Nephron (organoid): ENCODE measurements around the gene AMACR.

Source experiments
- H3K27ac Mint-ChIP-seq, 3 experiments: 2 replicates each; pipeline ENCODE4 v1.8.0; 2020; ENCODE audit warnings: mixed read lengths in 3 of 3, mild to moderate bottlenecking in 2 of 3, moderate library complexity in 1 of 3
- H3K27me3 Mint-ChIP-seq: 2 replicates; pipeline ENCODE4 v1.8.0; 2021; ENCODE audit warnings: low read depth, mild to moderate bottlenecking, moderate library complexity, mixed read lengths
- H3K36me3 Mint-ChIP-seq: 2 replicates; pipeline ENCODE4 v1.8.0; 2020; ENCODE audit warnings: low read depth, mixed read lengths
- H3K4me1 Mint-ChIP-seq: 2 replicates; pipeline ENCODE4 v1.8.0; 2020; ENCODE audit warnings: mixed read lengths
- H3K4me3 Mint-ChIP-seq, 3 experiments: 2 replicates each; pipeline ENCODE4 v1.8.0; 2020; ENCODE audit warnings: mild to moderate bottlenecking in 3 of 3, mixed read lengths in 3 of 3, moderate library complexity in 2 of 3
- H3K9me3 Mint-ChIP-seq: 2 replicates; pipeline ENCODE4 v1.8.0; 2020; ENCODE audit warnings: mixed read lengths
- CTCF ChIP-seq, 3 experiments: fragments of 200-600 bp; sonication (generic); IDR thresholded peaks; one replicate each; pipeline ENCODE4 v1.5.0; 2021; ENCODE audit warnings: antibody characterized with exemption in 3 of 3; ENCODE audit not compliant: unreplicated experiment in 3 of 3

AMACR gene

GRCh38 chr5:33944543-33945132 lies 63.2 kb downstream of the AMACR start:
- Mint-ChIP-seq H3K36me3 (no peaks in the 10 kb centered on the region), H3K27ac (no peak overlapping the region), H3K9me3 (no peaks in the 10 kb centered on the region), H3K4me1 (no peaks in the 10 kb centered on the region), H3K27me3 (peaks cover 23% of the 10 kb centered on the region), H3K4me3 (no peak overlapping the region)
- no peak for TF ChIP-seq CTCF (IDR thresholded peaks at IDR 0.05; ENCODE audit: unreplicated experiment in 3 of 3)

GRCh38 chr5:33941090-33941489 lies 66.8 kb downstream of the AMACR start:
- no peaks in the 10 kb centered on the region for H3K9me3 Mint-ChIP-seq
- no peak for TF ChIP-seq CTCF (IDR thresholded peaks at IDR 0.05; ENCODE audit: unreplicated experiment in 3 of 3)
- H3K4me1 Mint-ChIP-seq = peaks cover 2% of the 10 kb centered on the region
- no peaks in the 10 kb centered on the region for H3K36me3 Mint-ChIP-seq
- H3K4me3 Mint-ChIP-seq = no peak overlapping the region
- H3K27ac Mint-ChIP-seq = no peak overlapping the region
- peaks cover 38% of the 10 kb centered on the region for H3K27me3 Mint-ChIP-seq

- peaks cover 38% of the 10 kb centered on the region for H3K27me3 Mint-ChIP-seq
- H3K9me3 Mint-ChIP-seq = no peaks in the 10 kb centered on the region
- no peak overlapping the region for H3K27ac Mint-ChIP-seq
- H3K4me1 Mint-ChIP-seq = peaks cover 8% of the 10 kb centered on the region
- TF ChIP-seq CTCF (IDR thresholded peaks at IDR 0.05; ENCODE audit: unreplicated experiment in 3 of 3) = no peak
- H3K36me3 Mint-ChIP-seq = no peaks in the 10 kb centered on the region
- H3K4me3 Mint-ChIP-seq = no peak overlapping the region
Observed at GRCh38 chr5:33939556-33940262, 68.1 kb downstream of the AMACR start.

- no peak overlapping the region for H3K4me3 Mint-ChIP-seq
- H3K36me3 Mint-ChIP-seq = no peaks in the 10 kb centered on the region
- peaks cover 35% of the 10 kb centered on the region for H3K27me3 Mint-ChIP-seq
- no peak for TF ChIP-seq CTCF (IDR thresholded peaks at IDR 0.05; ENCODE audit: unreplicated experiment in 3 of 3)
- no peak overlapping the region for H3K27ac Mint-ChIP-seq
- no peaks in the 10 kb centered on the region for H3K9me3 Mint-ChIP-seq
- H3K4me1 Mint-ChIP-seq = peaks cover 8% of the 10 kb centered on the region
Observed at GRCh38 chr5:33938881-33939280, 69.0 kb downstream of the AMACR start.

GRCh38 chr5:33938507-33938796 lies 69.4 kb downstream of the AMACR start:
- no peak overlapping the region for H3K4me3 Mint-ChIP-seq
- peaks cover 8% of the 10 kb centered on the region for H3K4me1 Mint-ChIP-seq
- no peaks in the 10 kb centered on the region for H3K9me3 Mint-ChIP-seq
- no peaks in the 10 kb centered on the region for H3K36me3 Mint-ChIP-seq
- no peak for TF ChIP-seq CTCF (IDR thresholded peaks at IDR 0.05; ENCODE audit: unreplicated experiment in 3 of 3)
- peaks cover 34% of the 10 kb centered on the region for H3K27me3 Mint-ChIP-seq
- H3K27ac Mint-ChIP-seq = no peak overlapping the region
